Vagina (tissue), 2 donors: ENCODE measurements around the gene EZH2.

Source experiments
- POLR2A ChIP-seq, 2 donors: fragments of 450-650 bp; IDR thresholded peaks; one replicate each; pipeline ENCODE4 v1.6.1; 2017; ENCODE audit warnings: antibody characterized with exemption in 2 of 2, mild to moderate bottlenecking in 2 of 2, moderate library complexity in 2 of 2
- TF ChIP-seq, protein P1 (sequence below), 3 experiments: fragments of 450-650 bp in 2 of 3; fragments of 200-600 bp in 1 of 3; sonication (generic) in 1 of 3; IDR thresholded peaks; one replicate each; pipeline ENCODE4 v1.5.1; 2017 to 2019; ENCODE audit warnings: antibody characterized with exemption in 3 of 3, mild to moderate bottlenecking in 2 of 3, moderate library complexity in 2 of 3

DNA sequence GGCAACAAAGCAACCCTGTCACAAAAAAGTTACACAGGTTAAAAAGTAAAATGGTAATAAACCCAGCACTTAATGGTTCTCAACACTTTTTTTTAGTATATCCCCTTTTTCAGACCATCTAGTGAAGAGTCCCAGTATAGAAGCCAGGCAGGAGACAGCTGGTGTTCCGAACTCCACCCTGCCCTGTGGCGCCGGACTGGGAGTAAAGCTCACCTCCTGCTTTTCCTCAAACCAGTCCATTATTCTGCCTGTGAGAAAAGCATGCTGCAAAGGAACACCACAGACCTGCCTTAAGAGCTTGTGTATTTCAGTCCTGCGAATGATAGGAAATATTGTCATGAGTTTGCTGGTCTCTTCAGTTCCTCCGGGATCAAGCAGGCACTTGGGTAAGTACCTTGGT lies 81.0 kb downstream of the EZH2 start:
- TF ChIP-seq, protein P1, sequence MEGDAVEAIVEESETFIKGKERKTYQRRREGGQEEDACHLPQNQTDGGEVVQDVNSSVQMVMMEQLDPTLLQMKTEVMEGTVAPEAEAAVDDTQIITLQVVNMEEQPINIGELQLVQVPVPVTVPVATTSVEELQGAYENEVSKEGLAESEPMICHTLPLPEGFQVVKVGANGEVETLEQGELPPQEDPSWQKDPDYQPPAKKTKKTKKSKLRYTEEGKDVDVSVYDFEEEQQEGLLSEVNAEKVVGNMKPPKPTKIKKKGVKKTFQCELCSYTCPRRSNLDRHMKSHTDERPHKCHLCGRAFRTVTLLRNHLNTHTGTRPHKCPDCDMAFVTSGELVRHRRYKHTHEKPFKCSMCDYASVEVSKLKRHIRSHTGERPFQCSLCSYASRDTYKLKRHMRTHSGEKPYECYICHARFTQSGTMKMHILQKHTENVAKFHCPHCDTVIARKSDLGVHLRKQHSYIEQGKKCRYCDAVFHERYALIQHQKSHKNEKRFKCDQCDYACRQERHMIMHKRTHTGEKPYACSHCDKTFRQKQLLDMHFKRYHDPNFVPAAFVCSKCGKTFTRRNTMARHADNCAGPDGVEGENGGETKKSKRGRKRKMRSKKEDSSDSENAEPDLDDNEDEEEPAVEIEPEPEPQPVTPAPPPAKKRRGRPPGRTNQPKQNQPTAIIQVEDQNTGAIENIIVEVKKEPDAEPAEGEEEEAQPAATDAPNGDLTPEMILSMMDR (IDR thresholded peaks at IDR 0.05) = no peak
- no peak for TF ChIP-seq POLR2A (IDR thresholded peaks at IDR 0.05)
